HEK293 (cell line): ENCODE measurements around the gene HOXC10.

Experiments
- GLIS2 ChIP-seq: fragments of 450-650 bp; formaldehyde crosslinking; IDR thresholded peaks from 2 replicates; pipeline ENCODE4 v1.5.1; 2016; ENCODE audit warnings: missing biosample characterization, missing genetic modification characterization
- IKZF3 ChIP-seq: fragments of 450-650 bp; IDR thresholded peaks from 2 replicates; pipeline ENCODE4 v1.5.0; 2018; ENCODE audit warnings: missing biosample characterization, mild to moderate bottlenecking, missing genetic modification characterization, moderate library complexity
- PATZ1 ChIP-seq: fragments of 450-650 bp; formaldehyde crosslinking; IDR thresholded peaks from 2 replicates; pipeline ENCODE4 v1.5.1; 2016; ENCODE audit warnings: missing biosample characterization, missing genetic modification characterization
- PRDM6 ChIP-seq: fragments of 450-650 bp; formaldehyde crosslinking; IDR thresholded peaks from 2 replicates; pipeline ENCODE4 v1.5.1; 2017; ENCODE audit warnings: missing biosample characterization, missing genetic modification characterization
- RBAK ChIP-seq: fragments of 450-650 bp; formaldehyde crosslinking; IDR thresholded peaks from 2 replicates; pipeline ENCODE4 v1.5.1; 2016; ENCODE audit warnings: missing biosample characterization, missing genetic modification characterization
- SP3 ChIP-seq: fragments of 450-650 bp; formaldehyde crosslinking; IDR thresholded peaks from 2 replicates; pipeline ENCODE4 v1.5.1; 2016; ENCODE audit warnings: missing biosample characterization, missing genetic modification characterization
- SP7 ChIP-seq: fragments of 450-650 bp; formaldehyde crosslinking; IDR thresholded peaks from 2 replicates; pipeline ENCODE4 v1.5.1; 2016; ENCODE audit warnings: missing biosample characterization, missing genetic modification characterization
- WT1 ChIP-seq: fragments of 450-650 bp; formaldehyde crosslinking; IDR thresholded peaks from 2 replicates; pipeline ENCODE4 v1.5.1; 2016; ENCODE audit warnings: missing biosample characterization, missing genetic modification characterization
- ZBTB10 ChIP-seq: fragments of 450-650 bp; formaldehyde crosslinking; IDR thresholded peaks from 2 replicates; pipeline ENCODE4 v1.5.1; 2016; ENCODE audit warnings: missing biosample characterization, missing genetic modification characterization
- ZBTB48 ChIP-seq: fragments of 450-650 bp; formaldehyde crosslinking; IDR thresholded peaks from 2 replicates; pipeline ENCODE4 v1.5.1; 2016; ENCODE audit warnings: missing biosample characterization, missing genetic modification characterization
- ZNF148 ChIP-seq: fragments of 450-650 bp; formaldehyde crosslinking; IDR thresholded peaks from 2 replicates; pipeline ENCODE4 v1.5.0; 2017; ENCODE audit warnings: missing biosample characterization, missing genetic modification characterization, borderline replicate concordance
- ZNF18 ChIP-seq: fragments of 450-650 bp; formaldehyde crosslinking; IDR thresholded peaks from 2 replicates; pipeline ENCODE4 v1.5.1; 2016; ENCODE audit warnings: missing biosample characterization, missing genetic modification characterization
- ZNF2 ChIP-seq: fragments of 450-650 bp; formaldehyde crosslinking; IDR thresholded peaks from 2 replicates; pipeline ENCODE4 v1.5.1; 2016; ENCODE audit warnings: missing biosample characterization, missing genetic modification characterization
- ZNF214 ChIP-seq: fragments of 450-650 bp; formaldehyde crosslinking; IDR thresholded peaks from 2 replicates; pipeline ENCODE4 v1.5.1; 2017; ENCODE audit warnings: missing biosample characterization, mild to moderate bottlenecking, missing genetic modification characterization, borderline replicate concordance
- ZNF501 ChIP-seq: fragments of 450-650 bp; formaldehyde crosslinking; IDR thresholded peaks from 2 replicates; pipeline ENCODE4 v1.5.1; 2016; ENCODE audit warnings: missing biosample characterization, missing genetic modification characterization
- ZNF510 ChIP-seq: fragments of 450-650 bp; formaldehyde crosslinking; IDR thresholded peaks from 2 replicates; pipeline ENCODE4 v1.5.1; 2018; ENCODE audit warnings: mild to moderate bottlenecking, missing genetic modification characterization, missing biosample characterization; ENCODE audit not compliant: insufficient replicate concordance
- ZNF610 ChIP-seq: fragments of 450-650 bp; formaldehyde crosslinking; IDR thresholded peaks from 2 replicates; pipeline ENCODE4 v1.5.1; 2016; ENCODE audit warnings: missing biosample characterization, missing genetic modification characterization, borderline replicate concordance
- ZNF626 ChIP-seq: fragments of 450-650 bp; sonication (Bioruptor Pico); formaldehyde crosslinking; IDR thresholded peaks from 2 replicates; pipeline ENCODE4 v1.5.1; 2018; ENCODE audit warnings: missing biosample characterization, missing genetic modification characterization, inconsistent platforms
- ZNF645 ChIP-seq: fragments of 450-650 bp; formaldehyde crosslinking; IDR thresholded peaks from 2 replicates; pipeline ENCODE4; 2016; ENCODE audit warnings: missing biosample characterization, missing genetic modification characterization
- ZNF692 ChIP-seq: fragments of 450-650 bp; formaldehyde crosslinking; IDR thresholded peaks from 2 replicates; pipeline ENCODE4 v1.5.1; 2016; ENCODE audit warnings: missing biosample characterization, missing genetic modification characterization
- ZNF747 ChIP-seq: fragments of 450-650 bp; formaldehyde crosslinking; IDR thresholded peaks from 2 replicates; pipeline ENCODE4 v1.5.1; 2016; ENCODE audit warnings: missing biosample characterization, missing genetic modification characterization
- ZNF776 ChIP-seq: fragments of 450-650 bp; formaldehyde crosslinking; IDR thresholded peaks from 2 replicates; pipeline ENCODE4 v1.5.0; 2017; ENCODE audit warnings: missing biosample characterization, missing genetic modification characterization, borderline replicate concordance
- ZSCAN5A ChIP-seq: fragments of 450-650 bp; formaldehyde crosslinking; IDR thresholded peaks from 2 replicates; pipeline ENCODE4 v1.5.1; 2016; ENCODE audit warnings: missing biosample characterization, missing genetic modification characterization

HOXC10 gene

GRCh38 chr12:53963434-53964314 lies 21.3 kb upstream of the HOXC10 start (continued):
- TF ChIP-seq ZNF148 (tag by site-specific recombination) (no peak), ZNF18 (tag by site-specific recombination) (peak; percentile 72), ZNF510 (tag by site-specific recombination) (no peak), ZBTB48 (peak; percentile 69), WT1 (tag by site-specific recombination) (no peak), GLIS2 (tag by site-specific recombination) (peak; percentile 73), PRDM6 (tag by site-specific recombination) (peak; percentile 80), PATZ1 (peak; percentile 59; the same call in 1 of the 2 replicates), ZNF214 (tag by site-specific recombination) (no peak), ZNF776 (tag by site-specific recombination) (no peak), ZNF645 (tag by site-specific recombination) (no peak), ZNF2 (tag by site-specific recombination) (no peak), ZSCAN5A (tag by site-specific recombination) (no peak), ZNF692 (peak; percentile 98), ZNF610 (peak; percentile 35; the same call in 1 of the 2 replicates), ZNF626 (tag by site-specific recombination) (no peak), SP7 (peak; percentile 90), SP3 (tag by site-specific recombination) (peak; percentile 51), ZBTB10 (tag by site-specific recombination) (0 out of 2 replicates have a peak, but pooled peaks have one; percentile 19), ZNF747 (tag by site-specific recombination) (no peak), IKZF3 (no peak; the same call in none of the 2 replicates), ZNF501 (no peak), RBAK (tag by site-specific recombination) (no peak)
